ENCODE measurements around the gene PDXDC1. TPM values are rescaled to one million over a fixed set of nuclear protein-coding genes. Genes with fewer than 3 reads are reported as not detected.
"Not testable (repeated sequence)": the region's sequence is repeated elsewhere in the genome, so short reads cannot be mapped to it uniquely, and the experiment has no call there.

PDXDC1 gene
- total and polyA plus RNA-seq, 5 donors: 31.5 to 106 (median 88.3) TPM

GRCh38 chr16:14993277-14994151 is 18.7 kb downstream of the PDXDC1 start:
- 96% methylated on average over 6 of the region's 7 CpGs for WGBS
- H3K4me3 ChIP-seq (ENCODE audit: low read length); H3K27me3 ChIP-seq (ENCODE audit: control insufficient read depth, insufficient read depth); ATAC-seq; H3K9me3 ChIP-seq (ENCODE audit: control insufficient read depth, low read length); H3K4me1 ChIP-seq (ENCODE audit: control insufficient read depth, insufficient read depth, low read length); intact Hi-C loops (cut with DNase I); H3K27ac ChIP-seq (ENCODE audit: low read length); DNase-seq: not testable (repeated sequence)

- H3K4me3 ChIP-seq (ENCODE audit: low read length); DNase-seq; H3K9me3 ChIP-seq (ENCODE audit: control insufficient read depth, low read length); H3K4me1 ChIP-seq (ENCODE audit: control insufficient read depth, insufficient read depth, low read length); H3K27me3 ChIP-seq (ENCODE audit: control insufficient read depth, insufficient read depth); intact Hi-C loops (cut with DNase I); H3K27ac ChIP-seq (ENCODE audit: low read length): not testable (repeated sequence)
- peak in 1 of 2 donors; percentile 22 for ATAC-seq
- WGBS: 90% methylated on average over 6 of the region's 6 CpGs
Measured at GRCh38 chr16:14996702-14997101, 21.9 kb downstream of the PDXDC1 start.

GRCh38 chr16:14998300-14998699 is 23.5 kb downstream of the PDXDC1 start:
- peak in 1 of 2 donors; percentile 43 for ATAC-seq
- H3K9me3 ChIP-seq (ENCODE audit: control insufficient read depth, low read length); DNase-seq; intact Hi-C loops (cut with DNase I); H3K27ac ChIP-seq (ENCODE audit: low read length); H3K27me3 ChIP-seq (ENCODE audit: control insufficient read depth, insufficient read depth); H3K4me3 ChIP-seq (ENCODE audit: low read length); H3K4me1 ChIP-seq (ENCODE audit: control insufficient read depth, insufficient read depth, low read length): not testable (repeated sequence)
- 95% methylated on average over 7 of the region's 7 CpGs for WGBS

GRCh38 chr16:14999845-15000244 is 25.0 kb downstream of the PDXDC1 start:
- WGBS: 72% methylated on average over 3 of the region's 3 CpGs
- peak in 1 of 2 donors; percentile 5 for ATAC-seq

GRCh38 chr16:15002448-15002847 is 27.6 kb downstream of the PDXDC1 start:
- H3K27ac ChIP-seq (ENCODE audit: low read length); intact Hi-C loops (cut with DNase I); H3K9me3 ChIP-seq (ENCODE audit: control insufficient read depth, low read length); DNase-seq; ATAC-seq; H3K4me1 ChIP-seq (ENCODE audit: control insufficient read depth, insufficient read depth, low read length); H3K4me3 ChIP-seq (ENCODE audit: low read length); H3K27me3 ChIP-seq (ENCODE audit: control insufficient read depth, insufficient read depth): not testable (repeated sequence)
- WGBS: 88% methylated on average over 1 of the region's 3 CpGs

More at GRCh38 chr16:14999845-15000244, 25.0 kb downstream of the PDXDC1 start:
- H3K27ac ChIP-seq (ENCODE audit: low read length); DNase-seq; H3K4me1 ChIP-seq (ENCODE audit: control insufficient read depth, insufficient read depth, low read length); H3K9me3 ChIP-seq (ENCODE audit: control insufficient read depth, low read length); H3K27me3 ChIP-seq (ENCODE audit: control insufficient read depth, insufficient read depth); H3K4me3 ChIP-seq (ENCODE audit: low read length); intact Hi-C loops (cut with DNase I): not testable (repeated sequence)

- H3K27me3 ChIP-seq (ENCODE audit: control insufficient read depth, insufficient read depth); intact Hi-C loops (cut with DNase I); H3K9me3 ChIP-seq (ENCODE audit: control insufficient read depth, low read length); H3K4me1 ChIP-seq (ENCODE audit: control insufficient read depth, insufficient read depth, low read length); H3K4me3 ChIP-seq (ENCODE audit: low read length); H3K27ac ChIP-seq (ENCODE audit: low read length): not testable (repeated sequence)
- WGBS: 74% methylated on average over 5 of the region's 5 CpGs
- ATAC-seq: peak; percentile 65 to 85
- peak in 1 of 3 donors; percentile 63 for DNase-seq
Measured at GRCh38 chr16:15005357-15006132, 30.7 kb downstream of the PDXDC1 start.

- H3K27me3 ChIP-seq (ENCODE audit: control insufficient read depth, insufficient read depth); H3K4me3 ChIP-seq (ENCODE audit: low read length); H3K27ac ChIP-seq (ENCODE audit: low read length); intact Hi-C loops (cut with DNase I); ATAC-seq; H3K4me1 ChIP-seq (ENCODE audit: control insufficient read depth, insufficient read depth, low read length); H3K9me3 ChIP-seq (ENCODE audit: control insufficient read depth, low read length); DNase-seq: not testable (repeated sequence)
- 83% methylated on average over 3 of the region's 3 CpGs for WGBS
Measured at GRCh38 chr16:15008647-15009046, 33.8 kb downstream of the PDXDC1 start.

- H3K27me3 ChIP-seq (ENCODE audit: control insufficient read depth, insufficient read depth); H3K4me3 ChIP-seq (ENCODE audit: low read length); intact Hi-C loops (cut with DNase I); H3K27ac ChIP-seq (ENCODE audit: low read length); H3K9me3 ChIP-seq (ENCODE audit: control insufficient read depth, low read length); ATAC-seq; DNase-seq: not testable (repeated sequence)
- 95% methylated on average over 10 of the region's 10 CpGs for WGBS
- peaks cover 10% of the 10 kb centered on the region for H3K4me1 ChIP-seq (ENCODE audit: control insufficient read depth, insufficient read depth, low read length)
Measured at GRCh38 chr16:15012941-15013340, 38.1 kb downstream of the PDXDC1 start.

GRCh38 chr16:15015671-15016070 is 40.8 kb downstream of the PDXDC1 start:
- intact Hi-C loops (cut with DNase I); H3K9me3 ChIP-seq (ENCODE audit: control insufficient read depth, low read length); H3K27me3 ChIP-seq (ENCODE audit: control insufficient read depth, insufficient read depth); DNase-seq; H3K4me3 ChIP-seq (ENCODE audit: low read length); H3K27ac ChIP-seq (ENCODE audit: low read length); ATAC-seq: not testable (repeated sequence)
- H3K4me1 ChIP-seq (ENCODE audit: control insufficient read depth, insufficient read depth, low read length): peaks cover 10% of the 10 kb centered on the region
- WGBS: 94% methylated on average over 3 of the region's 3 CpGs

GRCh38 chr16:15016354-15016753 is 41.5 kb downstream of the PDXDC1 start:
- H3K27me3 ChIP-seq (ENCODE audit: control insufficient read depth, insufficient read depth); H3K4me3 ChIP-seq (ENCODE audit: low read length); DNase-seq; H3K9me3 ChIP-seq (ENCODE audit: control insufficient read depth, low read length); intact Hi-C loops (cut with DNase I); H3K27ac ChIP-seq (ENCODE audit: low read length): not testable (repeated sequence)
- H3K4me1 ChIP-seq (ENCODE audit: control insufficient read depth, insufficient read depth, low read length): peaks cover 10% of the 10 kb centered on the region
- WGBS: 64% methylated on average over 4 of the region's 4 CpGs
- peak in 1 of 2 donors; percentile 16 for ATAC-seq
